ENCODE results near the gene MTREX. TPM values are rescaled to one million over a fixed set of nuclear protein-coding genes. Genes with fewer than 3 reads are reported as not detected.

The MTREX gene
- total and polyA plus RNA-seq, 4 donors, result 10.0 to 43.8 (median 23.7) TPM

- Histone ChIP-seq H3K36me3 (ENCODE audit: control insufficient read depth in 4 of 4, insufficient read depth in 3 of 4, low read depth in 1 of 4, low read length in 3 of 4) (peaks cover 2 to 8% (median 3%) of the 10 kb centered on the region in 4 donors), H3K9ac (ENCODE audit: low read depth in 1 of 2, low read length in 2 of 2) (no peak overlapping the region), H3K4me1 (ENCODE audit: control insufficient read depth in 4 of 4, insufficient read depth in 4 of 4, low read length in 3 of 4) (peaks cover 0 to 2% (median 0%) of the 10 kb centered on the region in 4 donors), H3K4me3 (ENCODE audit: low read depth in 1 of 3, low read length in 3 of 3) (no peak overlapping the region), H3K27ac (ENCODE audit: low read depth in 1 of 2, low read length in 2 of 2) (peak overlapping the region; percentile 36 to 48), H3K27me3 (ENCODE audit: control insufficient read depth in 4 of 4, insufficient read depth in 4 of 4, low read length in 3 of 4) (no peaks in the 10 kb centered on the region), H3K9me3 (ENCODE audit: control insufficient read depth in 4 of 4, low read length in 3 of 4) (no peaks in the 10 kb centered on the region)
- 91% methylated on average over 2 of the region's 2 CpGs for WGBS
- no peak for DNase-seq (ENCODE audit: low spot score)
- TF ChIP-seq EGR1 (IDR thresholded peaks at IDR 0.05; ENCODE audit: low read depth in 2 of 2) (no peak), HNF4A (conservative IDR thresholded peaks at IDR 0.05) (no peak), MAX (IDR thresholded peaks at IDR 0.05) (no peak), YY1 (IDR thresholded peaks at IDR 0.05) (no peak), ATF3 (IDR thresholded peaks at IDR 0.05) (no peak), NR2F2 (IDR thresholded peaks at IDR 0.05) (no peak), JUND (IDR thresholded peaks at IDR 0.05) (no peak), FOXA2 (IDR thresholded peaks at IDR 0.05) (no peak), FOXA1 (IDR thresholded peaks at IDR 0.05) (no peak), HNF4G (IDR thresholded peaks at IDR 0.05) (no peak)
Measured at GRCh38 chr5:55437859-55438206, 130.0 kb downstream of the MTREX start.

- Histone ChIP-seq H3K27me3 (ENCODE audit: control insufficient read depth in 4 of 4, insufficient read depth in 4 of 4, low read length in 3 of 4) (no peaks in the 10 kb centered on the region), H3K4me3 (ENCODE audit: low read depth in 1 of 3, low read length in 3 of 3) (no peak overlapping the region), H3K27ac (ENCODE audit: low read depth in 1 of 2, low read length in 2 of 2) (peak overlapping the region in 1 of 2 donors; percentile 42), H3K4me1 (ENCODE audit: control insufficient read depth in 4 of 4, insufficient read depth in 4 of 4, low read length in 3 of 4) (peaks cover 0 to 2% (median 0%) of the 10 kb centered on the region in 4 donors), H3K36me3 (ENCODE audit: control insufficient read depth in 4 of 4, insufficient read depth in 3 of 4, low read depth in 1 of 4, low read length in 3 of 4) (peaks cover 2 to 8% (median 3%) of the 10 kb centered on the region in 4 donors), H3K9me3 (ENCODE audit: control insufficient read depth in 4 of 4, low read length in 3 of 4) (no peaks in the 10 kb centered on the region), H3K9ac (ENCODE audit: low read depth in 1 of 2, low read length in 2 of 2) (no peak overlapping the region)
- DNase-seq (ENCODE audit: low spot score), result no peak
- TF ChIP-seq JUND (IDR thresholded peaks at IDR 0.05) (no peak), TAF1 (conservative IDR thresholded peaks at IDR 0.05) (no peak), MAX (IDR thresholded peaks at IDR 0.05) (no peak), REST (IDR thresholded peaks at IDR 0.05) (no peak), FOXA1 (IDR thresholded peaks at IDR 0.05) (no peak), NR2F2 (IDR thresholded peaks at IDR 0.05) (no peak), ATF3 (IDR thresholded peaks at IDR 0.05) (no peak), YY1 (IDR thresholded peaks at IDR 0.05) (no peak), RAD21 (IDR thresholded peaks at IDR 0.05) (no peak), EGR1 (IDR thresholded peaks at IDR 0.05; ENCODE audit: low read depth in 2 of 2) (no peak), SP1 (IDR thresholded peaks at IDR 0.05) (no peak), GABPA (IDR thresholded peaks at IDR 0.05 in 1 of 2, conservative IDR thresholded peaks at IDR 0.05 in 1 of 2) (no peak), CTCF (IDR thresholded peaks at IDR 0.05; ENCODE audit: low read depth, low read length, missing input control) (no peak)
- 92% methylated on average over 4 of the region's 4 CpGs for WGBS
Measured at GRCh38 chr5:55438998-55439397, 131.2 kb downstream of the MTREX start.

Measured in liver (tissue), 9 donors.